Fibroblast of peridontal ligament (primary cell): ENCODE measurements around the gene GFOD2.
"Not testable (repeated sequence)": the region's sequence is repeated elsewhere in the genome, so short reads cannot be mapped to it uniquely, and the experiment has no call there.

Experiments used
- DNase-seq: peaks from one replicate; pipeline ENCODE4 v3.0.0-alpha.2; 2010; ENCODE audit errors: extremely low read depth

Gene GFOD2

DNA sequence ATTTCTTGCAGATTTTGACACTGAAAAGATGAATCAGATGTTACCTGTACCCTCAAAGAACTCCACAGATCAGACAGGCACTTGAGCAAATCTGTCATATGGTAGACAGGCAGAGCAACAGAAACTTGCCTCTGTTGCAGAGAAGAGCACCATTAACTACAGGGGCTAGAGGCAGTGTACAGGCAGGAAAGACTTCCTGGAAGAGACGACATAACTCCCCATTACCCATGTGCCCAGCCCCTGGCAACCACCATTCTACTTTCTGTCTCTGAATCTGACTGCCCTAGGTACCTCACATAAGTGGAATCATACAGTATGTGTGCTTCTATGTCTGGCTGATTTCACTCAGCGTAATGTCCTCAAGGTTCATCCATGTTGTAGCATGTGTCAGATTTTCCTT, 15.5 kb downstream of the GFOD2 start:
- no peak for DNase-seq

DNA sequence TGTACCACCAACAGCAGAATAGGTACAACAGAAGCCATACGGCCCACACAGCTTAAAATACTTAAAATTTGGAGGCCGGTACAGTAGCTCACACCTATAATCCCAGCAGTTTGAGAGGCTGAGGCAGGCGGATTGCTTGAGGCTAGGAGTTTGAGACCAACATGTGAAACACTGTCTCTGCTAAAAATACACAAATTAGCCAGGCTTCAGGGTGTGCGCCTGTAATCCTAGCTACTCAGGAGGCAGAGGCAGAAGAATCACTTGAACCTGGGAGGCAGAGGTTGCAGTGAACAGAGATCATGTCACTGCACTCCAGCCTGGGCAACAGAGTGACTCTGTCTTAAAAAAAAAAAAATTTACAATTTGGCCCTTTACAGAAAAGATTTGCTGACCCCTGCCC, 17.0 kb downstream of the GFOD2 start:
- DNase-seq: no peak

DNA sequence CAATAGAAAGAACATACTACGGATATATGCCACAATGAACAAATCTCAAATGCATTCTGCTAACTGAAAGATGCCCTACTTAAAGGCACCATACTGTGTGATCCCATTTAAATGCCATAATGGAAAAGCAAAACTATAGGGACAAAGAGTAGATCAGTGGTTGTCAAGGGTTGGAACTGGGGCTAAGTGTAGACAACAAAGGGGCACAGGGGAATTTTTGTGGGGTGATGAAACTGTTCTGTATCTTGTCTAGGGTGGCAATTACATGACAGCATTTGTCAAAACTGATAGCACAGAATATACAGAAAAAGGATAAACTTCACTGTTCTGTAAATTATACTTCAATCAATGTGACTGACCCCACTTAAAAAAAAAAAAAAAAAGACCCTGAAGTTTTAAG, 17.7 kb downstream of the GFOD2 start:
- DNase-seq: no peak

DNA sequence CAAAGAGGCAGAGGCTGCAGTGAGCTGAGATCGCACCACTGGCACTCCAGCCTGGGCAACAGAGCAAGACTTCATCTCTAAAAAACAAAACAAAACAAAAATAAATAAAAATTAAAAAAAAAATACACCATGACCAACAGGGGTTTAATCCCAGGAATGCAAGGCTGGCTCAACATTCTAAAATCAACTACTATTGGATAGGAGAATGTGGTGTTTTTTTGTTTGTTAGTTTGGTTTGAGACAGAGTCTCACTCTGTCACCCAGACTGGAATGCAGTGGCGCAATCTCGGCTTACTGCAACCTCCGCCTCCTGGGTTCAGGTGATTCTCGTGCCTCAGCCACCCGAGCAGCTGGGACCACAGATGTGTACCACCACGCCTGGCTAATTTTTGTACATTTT, 19.9 kb downstream of the GFOD2 start:
- DNase-seq: no peak

DNA sequence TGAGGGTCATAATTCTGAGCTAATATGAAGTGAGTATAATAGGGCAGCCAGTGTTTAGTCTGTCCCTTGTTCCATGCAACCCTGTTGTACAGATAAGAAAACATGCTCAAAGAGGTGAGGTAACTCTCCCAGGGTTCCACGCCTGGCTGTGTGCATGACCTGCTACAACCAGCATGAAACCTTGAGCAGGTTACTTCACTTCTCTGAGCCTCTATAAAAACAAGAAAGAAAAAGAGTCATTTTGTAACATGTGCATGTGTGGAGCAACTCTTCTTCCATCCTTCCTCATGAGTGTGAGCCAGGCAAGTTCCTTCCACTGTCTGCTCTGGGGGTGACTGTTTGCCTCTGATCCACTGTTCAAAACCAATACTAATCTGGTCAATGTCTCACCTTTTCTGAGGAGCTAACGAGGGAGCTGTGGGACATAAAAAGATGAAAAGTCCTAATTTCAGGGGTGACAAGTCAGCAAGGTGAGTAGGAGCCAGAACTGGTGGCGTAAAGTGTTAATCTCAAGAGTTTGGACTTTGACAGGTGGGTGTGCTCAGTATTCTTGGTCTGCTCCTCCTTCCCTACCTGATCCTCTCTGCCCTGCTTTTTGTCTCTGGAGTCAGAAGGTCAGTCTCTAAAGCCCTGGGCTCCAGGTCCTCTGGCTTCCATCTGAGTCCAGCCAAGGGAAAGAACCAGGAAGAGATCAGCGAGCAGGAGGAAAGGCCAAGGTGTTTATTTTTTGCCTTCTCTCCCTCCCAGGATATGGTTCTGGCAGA, 21.5 kb downstream of the GFOD2 start:
- DNase-seq: no peak

DNA sequence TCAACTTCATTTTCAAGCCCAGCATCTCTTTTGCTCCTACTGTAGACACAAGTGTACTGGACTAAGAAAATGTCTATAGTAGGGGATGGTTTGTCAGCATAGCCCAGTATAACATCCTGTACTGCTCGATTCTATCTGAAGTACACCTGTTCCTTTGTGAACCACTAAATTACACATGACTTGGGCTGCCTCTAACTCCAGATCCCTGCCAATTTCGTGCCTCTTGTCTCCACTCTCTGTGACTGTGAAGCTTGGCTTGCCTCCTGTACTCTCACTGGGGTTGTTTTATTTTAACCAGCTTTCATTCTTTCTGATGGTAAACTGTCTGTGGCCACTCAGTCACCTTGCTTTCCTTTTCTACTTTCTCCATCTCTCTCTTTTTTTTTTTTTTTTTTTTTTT, 24.5 kb downstream of the GFOD2 start:
- DNase-seq: no peak

DNA sequence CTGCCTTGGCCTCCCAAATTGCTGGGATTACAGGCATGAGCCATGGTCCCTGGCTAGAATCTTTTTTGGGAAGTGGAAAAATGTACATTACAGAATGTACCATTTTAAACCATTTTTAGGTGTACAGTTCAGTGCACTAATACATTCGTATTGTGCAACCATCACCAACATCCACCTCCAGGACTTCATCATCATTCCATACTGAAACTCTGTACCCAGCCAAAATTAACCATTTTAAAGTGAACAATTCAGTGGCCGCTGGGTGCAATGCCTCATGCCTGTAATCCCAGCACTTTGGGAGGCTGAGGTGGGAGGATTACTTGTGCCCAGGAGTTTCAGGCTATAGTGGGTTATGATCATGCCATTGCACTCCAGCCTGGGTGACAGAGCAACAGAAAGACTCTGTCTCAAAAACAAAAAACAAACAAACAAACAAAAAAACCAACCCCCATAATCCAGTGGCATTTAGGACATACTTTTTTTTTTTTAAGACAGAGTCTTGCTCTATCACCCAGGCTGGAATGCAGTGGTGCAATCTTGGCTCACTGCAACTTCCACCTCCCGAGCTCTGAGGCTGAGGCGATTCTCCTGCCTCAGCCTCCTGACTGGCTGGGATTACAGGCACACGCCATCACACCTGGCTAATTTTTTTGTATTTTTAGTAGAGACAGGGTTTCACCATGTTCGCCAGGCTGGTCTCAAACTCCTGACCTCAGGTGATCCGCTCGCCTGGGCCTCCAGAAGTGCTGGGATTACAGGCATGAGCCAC, 25.4 kb downstream of the GFOD2 start:
- not testable (repeated sequence) for DNase-seq

DNA sequence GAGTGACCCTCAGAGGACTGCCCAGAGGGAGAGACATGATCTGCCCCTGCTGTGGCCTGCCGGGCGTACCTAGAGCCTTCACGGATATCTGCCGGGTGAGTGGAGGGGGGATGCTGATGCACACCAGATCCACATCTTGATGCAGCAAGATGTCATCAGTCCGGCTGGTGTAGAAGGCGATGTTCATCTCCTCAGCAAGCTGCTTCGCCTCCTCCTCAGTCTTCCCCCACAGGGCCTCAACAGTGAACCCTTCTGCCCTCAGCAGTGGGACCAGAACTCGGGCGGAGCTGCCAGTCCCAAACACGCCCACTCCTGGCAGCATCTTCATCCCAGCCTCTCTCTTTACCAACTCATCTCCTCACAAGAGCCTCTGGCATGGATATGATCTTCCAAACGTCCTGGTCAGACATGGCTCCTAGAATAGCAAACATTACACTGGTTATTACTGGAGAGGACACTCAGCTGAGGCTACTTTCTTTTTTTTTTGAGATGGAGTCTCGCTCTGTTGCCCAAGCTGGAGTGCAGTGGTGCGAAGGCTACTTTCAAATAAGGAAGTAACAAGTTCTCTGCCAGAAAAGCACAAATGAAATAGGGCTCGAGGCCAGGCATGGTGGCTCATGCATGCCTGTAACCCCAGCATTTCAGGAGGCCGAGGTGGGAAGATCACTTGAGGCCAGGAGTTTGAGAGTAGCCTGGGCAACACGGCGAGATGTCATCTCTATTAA, 33.6 kb downstream of the GFOD2 start:
- no peak for DNase-seq

DNA sequence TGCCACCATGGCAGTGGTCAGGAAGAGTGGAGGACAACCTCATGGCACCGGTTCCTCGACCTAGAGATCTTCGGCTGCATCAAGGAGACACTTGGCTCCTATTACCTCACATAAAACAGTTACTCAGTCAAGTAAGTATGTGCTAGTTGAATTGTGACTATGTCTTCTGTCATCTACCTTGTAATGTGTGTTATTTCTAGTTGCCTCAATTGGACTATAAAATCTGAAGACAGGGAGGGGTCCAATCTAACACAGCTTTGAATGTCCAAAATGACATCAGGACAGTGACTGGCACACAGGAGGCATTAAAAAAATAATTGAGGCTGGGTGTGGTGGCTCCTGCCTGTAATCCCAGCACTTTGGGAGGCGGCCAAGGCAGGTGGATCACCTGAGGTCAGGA, 35.3 kb downstream of the GFOD2 start:
- no peak for DNase-seq

DNA sequence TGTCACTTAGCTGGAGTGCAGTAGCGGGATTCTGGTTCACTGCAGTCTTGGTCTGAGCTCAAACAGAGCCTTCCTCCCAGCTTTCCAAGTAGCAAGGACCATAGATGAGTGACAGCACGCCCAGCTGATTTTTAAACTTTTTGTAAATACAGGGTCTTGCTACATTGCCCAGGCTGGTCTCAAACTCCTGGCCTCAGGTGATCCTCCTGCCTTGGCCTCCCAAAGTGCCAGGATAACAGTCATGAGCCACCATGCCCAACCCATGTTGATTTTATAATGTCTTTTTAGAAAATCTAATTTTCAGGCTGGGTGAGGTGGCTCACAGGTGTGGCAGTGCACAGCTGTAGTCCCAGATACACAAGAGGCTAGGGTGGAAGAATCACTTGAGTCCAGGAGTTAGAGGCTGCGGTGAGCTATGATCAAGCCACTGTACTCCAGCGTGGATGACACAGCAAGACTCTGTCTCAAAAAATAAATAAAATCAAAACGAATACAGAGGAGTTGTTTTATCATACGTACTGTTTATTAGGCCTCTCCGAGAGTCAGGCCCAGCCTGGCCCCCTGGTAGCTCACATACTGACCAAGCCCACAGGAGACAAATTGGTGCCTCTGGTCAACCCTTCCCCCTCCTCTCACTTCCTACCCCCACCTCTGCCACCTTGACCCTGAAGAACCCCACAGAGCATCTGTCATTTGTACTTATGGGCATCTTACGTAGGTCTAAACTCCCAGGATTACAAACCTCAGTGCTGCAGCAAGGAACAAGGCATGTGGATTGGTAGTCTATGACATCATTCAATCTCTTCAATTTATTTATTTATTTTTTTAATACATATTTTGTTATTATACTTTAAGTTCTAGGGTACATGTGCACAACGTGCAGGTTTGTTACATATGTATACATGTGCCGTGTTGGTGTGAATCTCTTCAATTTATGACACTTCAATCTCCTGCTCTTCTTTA, 38.9 kb downstream of the GFOD2 start:
- no peak for DNase-seq

DNA sequence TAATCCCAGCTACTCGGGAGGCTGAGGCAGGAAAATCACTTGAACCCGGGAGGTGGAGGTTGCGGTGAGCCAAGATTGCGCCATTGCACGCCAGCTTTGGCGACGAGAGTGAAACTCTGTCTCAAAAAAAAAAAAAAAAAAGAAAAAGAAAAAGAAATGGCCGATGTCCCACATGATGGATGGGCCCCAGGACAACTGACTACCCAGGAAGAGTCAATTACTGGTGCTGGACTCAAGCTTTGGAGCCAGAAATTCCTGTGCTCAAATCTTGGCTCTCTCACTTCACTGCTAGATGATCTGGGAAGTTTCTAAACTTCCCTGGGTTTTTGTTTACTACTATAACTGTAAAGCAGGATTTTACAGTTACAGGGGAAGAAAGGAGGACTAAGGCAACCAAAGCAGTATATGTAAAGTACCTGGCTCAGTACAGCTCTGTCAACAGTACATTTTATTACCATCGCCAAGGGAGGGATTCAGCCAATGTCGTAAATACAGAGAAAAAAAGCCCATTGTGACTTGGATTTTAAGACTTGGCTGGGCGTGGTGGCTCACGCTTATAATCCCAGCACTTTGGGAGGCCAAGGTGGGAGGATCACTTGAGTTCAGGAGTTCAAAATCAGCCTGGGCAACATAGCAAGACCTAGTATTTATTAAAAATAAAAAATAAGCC, 40.6 kb downstream of the GFOD2 start:
- no peak for DNase-seq

DNA sequence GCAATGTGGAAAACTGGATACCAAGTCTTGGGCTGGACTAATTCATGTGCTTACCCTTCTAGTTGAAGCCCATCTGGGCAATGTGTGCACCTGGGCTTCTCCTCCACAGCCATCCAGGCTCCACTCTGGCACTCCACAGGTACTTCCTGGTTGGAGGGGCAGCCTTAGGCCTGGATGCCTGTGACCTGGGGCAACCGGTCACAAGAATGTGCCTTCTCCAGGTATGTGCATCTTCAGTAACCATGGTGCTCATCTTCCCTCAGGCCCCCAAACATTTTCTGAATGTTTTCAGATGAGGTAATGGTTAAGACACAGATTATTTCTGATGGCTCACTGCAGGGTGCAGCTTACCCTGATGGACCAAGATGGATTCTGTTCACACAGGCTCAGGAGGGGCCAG, 41.4 kb downstream of the GFOD2 start:
- no peak for DNase-seq

DNA sequence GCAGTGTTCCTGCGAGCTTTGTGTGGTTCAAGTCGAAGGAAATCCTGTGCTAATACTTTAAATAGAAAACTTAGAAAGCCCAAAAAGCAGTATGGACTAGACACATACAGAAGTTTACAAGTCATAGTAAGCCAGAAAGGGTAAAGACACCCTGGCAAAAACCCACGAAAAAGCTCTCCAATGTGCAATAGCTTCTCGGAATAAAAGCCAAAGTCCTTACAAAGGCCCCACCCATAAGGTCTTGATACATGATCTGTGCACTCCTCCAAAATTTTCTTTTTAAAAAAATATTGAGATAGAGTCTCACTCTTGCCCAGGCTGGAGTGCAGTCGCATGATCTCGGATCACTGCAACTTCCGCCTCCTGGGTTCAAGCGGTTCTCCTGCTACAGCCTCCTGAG, 42.2 kb downstream of the GFOD2 start:
- DNase-seq: no peak

DNA sequence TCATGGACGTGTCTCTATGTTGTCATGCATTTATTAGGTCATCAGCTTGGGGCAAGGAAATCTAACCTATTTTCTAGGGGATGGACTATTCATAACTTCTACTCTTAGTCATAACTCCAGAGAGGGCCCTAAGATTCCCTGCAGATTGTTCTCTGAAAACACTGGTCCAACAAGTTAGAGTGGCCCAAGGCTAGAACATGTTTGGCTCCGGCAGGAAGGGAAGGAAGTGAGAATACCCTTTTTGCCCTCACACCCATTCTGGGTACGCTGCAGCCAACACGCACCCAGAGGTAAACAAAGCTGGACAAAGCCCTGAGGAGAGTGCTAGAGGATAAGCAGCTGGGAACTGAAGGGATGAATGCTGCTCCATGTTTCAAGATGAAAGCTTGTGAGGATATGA, 42.6 kb downstream of the GFOD2 start:
- DNase-seq: no peak

DNA sequence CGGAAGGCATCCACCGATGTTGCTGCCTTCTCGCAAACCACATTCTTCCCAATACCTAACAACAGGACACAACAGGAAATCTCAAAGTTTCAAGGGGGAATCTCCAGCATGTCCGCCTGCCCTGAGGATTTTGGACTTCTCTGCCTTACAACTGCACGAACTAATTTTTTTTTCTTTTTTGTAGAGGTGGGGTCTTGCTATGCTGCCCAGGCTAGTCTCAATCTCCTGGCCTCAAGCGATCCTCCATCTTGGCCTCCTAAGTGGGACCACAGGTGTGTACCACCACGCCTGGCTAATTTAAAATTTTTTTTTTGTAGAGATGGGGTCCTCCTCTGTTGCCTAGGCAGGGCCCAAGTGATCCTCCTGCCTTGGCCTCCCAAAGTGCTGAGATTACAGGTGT, 43.1 kb downstream of the GFOD2 start:
- DNase-seq: no peak

DNA sequence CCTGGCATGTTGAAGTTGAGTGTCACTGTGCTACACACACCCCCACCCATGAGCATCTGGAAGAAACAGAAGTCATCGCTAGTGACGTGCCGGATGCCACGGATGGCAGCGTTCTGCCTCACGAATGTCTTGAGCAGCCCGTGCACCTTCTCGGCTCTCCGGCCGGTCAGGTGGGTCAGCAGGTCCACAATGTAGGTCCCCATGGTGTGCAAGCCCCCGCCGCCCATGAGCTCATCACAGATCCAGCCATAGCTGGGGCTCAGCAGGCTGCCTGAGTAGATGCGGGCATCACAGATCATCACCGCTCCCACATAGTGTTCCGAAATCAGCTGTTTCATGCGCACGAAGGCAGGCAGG, 43.6 kb downstream of the GFOD2 start:
- DNase-seq: no peak

DNA sequence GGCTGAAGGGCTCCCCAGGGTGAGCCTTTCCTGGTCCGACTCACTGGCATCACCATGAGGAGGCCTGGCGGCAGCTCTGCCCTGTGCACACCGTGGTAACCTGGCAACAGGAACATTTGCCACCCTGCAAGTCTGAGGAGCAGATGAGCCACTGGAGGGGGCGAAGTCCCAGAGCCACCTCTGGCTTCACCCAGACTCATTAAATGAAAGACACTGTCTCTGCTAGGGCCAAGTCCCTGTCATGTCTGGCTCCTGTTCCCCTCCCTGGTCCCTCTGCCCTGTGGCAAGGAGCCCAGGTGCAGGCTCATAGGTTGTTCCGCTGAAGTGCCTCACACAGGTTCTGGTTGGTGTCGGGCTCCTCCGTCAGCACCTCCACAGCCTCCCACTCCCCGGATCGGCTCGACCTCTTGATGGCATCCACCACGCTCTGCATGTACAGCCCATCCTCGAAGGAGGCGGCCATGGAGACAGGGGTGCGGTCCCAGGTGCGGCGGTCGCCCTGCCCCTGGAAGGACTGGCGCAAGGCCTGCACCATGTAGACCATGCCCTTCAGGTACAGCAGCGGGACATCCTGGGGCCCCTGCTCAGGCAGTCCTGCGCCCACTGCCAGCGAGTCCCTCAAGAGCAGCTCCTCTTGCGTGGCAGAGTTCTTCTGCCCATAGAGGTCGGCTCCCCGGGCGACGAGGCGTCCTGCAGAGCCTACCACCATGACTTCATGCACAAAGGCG, 44.1 kb downstream of the GFOD2 start:
- DNase-seq: no peak

DNA sequence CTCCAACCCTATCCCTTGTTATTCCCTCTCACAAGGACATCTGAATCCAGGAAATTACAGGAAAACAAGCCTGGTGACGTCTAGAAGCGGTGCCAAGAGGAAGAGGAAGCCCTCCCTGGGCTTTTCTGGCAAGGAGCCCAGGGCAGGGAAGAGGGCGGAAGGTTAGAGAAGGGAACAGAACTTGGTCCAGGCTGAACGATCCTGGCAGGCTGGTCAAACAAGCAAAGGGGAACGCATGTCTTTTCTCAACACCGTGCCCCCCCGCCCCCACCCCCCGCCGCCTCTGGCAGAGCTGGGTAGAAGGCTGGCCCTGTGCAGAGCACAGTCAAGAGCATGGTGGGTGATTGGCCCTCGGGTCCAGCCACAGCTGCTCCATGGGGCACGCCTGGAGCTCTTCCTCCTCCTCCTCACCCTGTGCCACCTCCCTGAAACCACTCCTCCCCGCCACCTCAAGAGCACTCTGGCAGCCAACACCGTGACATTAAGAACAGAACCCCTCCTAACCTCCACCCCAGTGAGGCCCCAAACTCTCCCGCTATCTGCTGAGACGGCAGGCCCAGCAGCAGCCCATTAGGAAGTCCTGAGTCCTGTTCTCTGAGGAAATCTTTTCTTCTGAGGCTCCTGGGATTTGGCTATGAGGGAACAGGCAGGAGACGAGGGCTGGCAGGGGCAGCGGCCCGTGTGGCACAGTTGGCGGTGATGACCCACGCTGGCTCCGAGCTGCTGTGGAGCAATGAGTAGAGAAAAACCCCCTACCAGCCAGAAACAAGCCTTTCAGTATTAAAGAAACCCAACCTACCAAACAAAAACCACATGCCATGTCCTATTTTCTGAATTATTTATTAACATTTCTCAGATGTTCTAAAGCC, 45.2 kb downstream of the GFOD2 start:
- DNase-seq: no peak
